ENCODE measurements around the gene CYP2E1. TPM values are rescaled to one million over a fixed set of nuclear protein-coding genes. Genes with fewer than 3 reads are reported as not detected.

The CYP2E1 gene
- total and polyA plus RNA-seq, 10 of the 15 experiments (the other 5 are each of a cell fraction or from before 2014, with no cell fraction given), result 0.09 to 1.9 (median 0.28) TPM; not detected in 3

DNA sequence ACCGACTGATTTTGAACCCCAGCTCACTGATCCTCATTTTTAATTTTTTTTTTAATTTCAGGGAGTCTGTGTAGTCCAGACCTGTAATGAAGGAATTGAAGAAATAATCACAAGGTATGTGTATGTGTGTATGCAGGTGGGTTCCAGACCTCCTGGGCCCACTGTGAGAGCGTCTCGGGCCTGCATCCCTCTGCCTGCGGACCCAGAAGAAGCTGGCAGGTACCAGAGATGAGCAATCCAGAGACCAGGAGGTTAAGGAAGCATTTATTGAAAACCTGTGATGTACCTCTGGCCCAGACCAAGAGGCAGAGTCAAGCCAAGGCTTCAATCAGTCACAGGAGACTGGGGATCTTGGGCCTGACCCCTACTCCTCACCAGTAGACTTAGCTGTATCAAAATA lies 27.4 kb downstream of the CYP2E1 start:
- Histone ChIP-seq H3K27ac (ENCODE audit: control insufficient read depth, insufficient read depth) (no peak overlapping the region), H3K4me1 (ENCODE audit: control insufficient read depth, insufficient read depth, low read length) (no peaks in the 10 kb centered on the region), H3K4me3 (no peak overlapping the region), H3K9me3 (replicated peaks; ENCODE audit: control insufficient read depth, insufficient read depth, low read length) (no peaks in the 10 kb centered on the region), H3K27me3 (replicated peaks in 1 of 2; ENCODE audit: control insufficient read depth in 2 of 2, insufficient read depth in 2 of 2, low read length in 1 of 2) (no peaks in the 10 kb centered on the region; a peak in 1 of 4 replicates), H3K79me2 (ENCODE audit: control insufficient read depth, insufficient read depth, low read length) (no peaks in the 10 kb centered on the region), H3K9ac (ENCODE audit: control insufficient read depth, insufficient read depth, low read length) (no peak overlapping the region), H4K20me1 (ENCODE audit: control insufficient read depth, insufficient read depth) (no peaks in the 10 kb centered on the region), H3K36me3 (ENCODE audit: control insufficient read depth in 2 of 2, insufficient read depth in 2 of 2, low read length in 1 of 2) (no peaks in the 10 kb centered on the region), H3K4me2 (ENCODE audit: control insufficient read depth, insufficient read depth) (no peak overlapping the region), H2AFZ (ENCODE audit: control insufficient read depth, low read depth, low read length) (no peak overlapping the region)
- ChIA-PET RAD21 (ENCODE audit: unreplicated experiment) (no interaction called here), CTCF (no interaction called here), POLR2A (no interaction called here), SMC1A (ENCODE audit: uncharacterized antibody, unreplicated experiment) (no interaction called here)
- ATAC-seq (no peak), FAIRE-seq (no peak), DNase-seq (ENCODE audit: low read depth, low spot score) (no peak)
- WGBS (ENCODE audit: insufficient coverage, insufficient replicate concordance, low lambda C conversion rate, missing lambda C conversion rate), result 10% methylated on average over 4 of the region's 4 CpGs
- intact Hi-C loops (cut with micrococcal nuclease; ENCODE audit: unreplicated experiment), result no loop called here
- no TSS peak for BruUV-seq (replicated peaks)
- TF ChIP-seq LARP7 (IDR thresholded peaks at IDR 0.05), result no peak
- no peak for TF ChIP-seq EP300 (IDR thresholded peaks at IDR 0.05; ENCODE audit: borderline replicate concordance in 1 of 2, control insufficient read depth in 1 of 2, low read depth in 2 of 2, low read length in 2 of 2)
- TF ChIP-seq FOS (IDR thresholded peaks at IDR 0.05; ENCODE audit: borderline replicate concordance, extremely low read depth, insufficient read length), result no peak
- TF ChIP-seq WRNIP1 (IDR thresholded peaks at IDR 0.05; ENCODE audit: borderline replicate concordance, low read depth, low read length), result no peak
- no peak for TF ChIP-seq ETV6 (conservative IDR thresholded peaks at IDR 0.05 in 1 of 2, IDR thresholded peaks at IDR 0.05 in 1 of 2; ENCODE audit: borderline replicate concordance in 1 of 2, low read depth in 1 of 2)
- no peak for TF ChIP-seq ZBTB33 (IDR thresholded peaks at IDR 0.05)
- in situ Hi-C loops (cut with MboI), result no loop called here

Data from GM12878 (cell line).